Tibial nerve (tissue), 4 donors: Measurements from ENCODE around the gene ITCH. TPM values are rescaled to one million over a fixed set of nuclear protein-coding genes. Genes with fewer than 3 reads are reported as not detected.
"Not testable (repeated sequence)": the region's sequence is repeated elsewhere in the genome, so short reads cannot be mapped to it uniquely, and the experiment has no call there.

ENCODE experiments used
- DNase-seq, 2 donors: peaks; one replicate each; pipeline ENCODE4 v3.0.0-alpha.2; 2019; ENCODE audit warnings: low spot score in 2 of 2
- H3K27ac ChIP-seq, 4 donors: fragments of 200-600 bp; sonication (generic) in 3 of 4; one replicate each; pipeline ENCODE4 v1.5.1; 2017 to 2019; ENCODE audit warnings: mild to moderate bottlenecking in 1 of 4
- H3K27me3 ChIP-seq, 2 donors: fragments of 200-600 bp; sonication (generic) in 1 of 2; one replicate each; pipeline versions ENCODE4 v1.5.1 to v1.6.0; 2017 to 2019
- H3K36me3 ChIP-seq, 3 donors: fragments of 200-600 bp; sonication (generic); one replicate each; pipeline ENCODE4 v1.5.1; 2018 to 2019
- H3K4me1 ChIP-seq, 4 donors: fragments of 200-600 bp; sonication (generic) in 3 of 4; one replicate each; pipeline ENCODE4 v1.5.1; 2017 to 2019
- H3K4me3 ChIP-seq, 4 donors: fragments of 200-600 bp; sonication (generic) in 3 of 4; one replicate each; pipeline ENCODE4 v1.5.1; 2017 to 2019; ENCODE audit warnings: mild to moderate bottlenecking in 1 of 4, moderate library complexity in 1 of 4
- H3K9me3 ChIP-seq, 4 donors: fragments of 200-600 bp; sonication (generic) in 3 of 4; one replicate each; pipeline ENCODE4 v1.5.1; 2017 to 2019
- EP300 ChIP-seq, 2 donors: sonication (generic); formaldehyde crosslinking; IDR thresholded peaks; one replicate each; pipeline ENCODE4 v1.6.1; 2017; ENCODE audit warnings: antibody characterized with exemption in 2 of 2, mild to moderate bottlenecking in 1 of 2
- POLR2A ChIP-seq, 2 donors: fragments of 450-650 bp; IDR thresholded peaks; one replicate each; pipeline ENCODE4 v1.6.1; 2017; ENCODE audit warnings: antibody characterized with exemption in 2 of 2, mild to moderate bottlenecking in 2 of 2, moderate library complexity in 2 of 2
- WGBS, 2 donors: methylation state at CpG; one replicate each; pipeline ENCODE4 v1.1.5; 2018; 5-methylcytosine and 5-hydroxymethylcytosine counted together
- total RNA-seq, 4 donors: library from RNA; depleted of rRNA; stranded (reverse); fragments of >200 nt; gene quantifications; one replicate each; pipeline ENCODE4 v1.1.0, GENCODE V29; 2016
- TF ChIP-seq, protein P1 (sequence below), 5 experiments: fragments of 200-600 bp in 3 of 5; fragments of 450-650 bp in 2 of 5; sonication (generic) in 3 of 5; IDR thresholded peaks; one replicate each; pipeline ENCODE4 v1.5.1; 2016 to 2019; ENCODE audit warnings: antibody characterized with exemption in 5 of 5, mild to moderate bottlenecking in 3 of 5, moderate library complexity in 2 of 5

The ITCH gene
- total RNA-seq, 4 donors from 2014 or later = 48.4 to 85.4 (median 62.8) TPM

DNA sequence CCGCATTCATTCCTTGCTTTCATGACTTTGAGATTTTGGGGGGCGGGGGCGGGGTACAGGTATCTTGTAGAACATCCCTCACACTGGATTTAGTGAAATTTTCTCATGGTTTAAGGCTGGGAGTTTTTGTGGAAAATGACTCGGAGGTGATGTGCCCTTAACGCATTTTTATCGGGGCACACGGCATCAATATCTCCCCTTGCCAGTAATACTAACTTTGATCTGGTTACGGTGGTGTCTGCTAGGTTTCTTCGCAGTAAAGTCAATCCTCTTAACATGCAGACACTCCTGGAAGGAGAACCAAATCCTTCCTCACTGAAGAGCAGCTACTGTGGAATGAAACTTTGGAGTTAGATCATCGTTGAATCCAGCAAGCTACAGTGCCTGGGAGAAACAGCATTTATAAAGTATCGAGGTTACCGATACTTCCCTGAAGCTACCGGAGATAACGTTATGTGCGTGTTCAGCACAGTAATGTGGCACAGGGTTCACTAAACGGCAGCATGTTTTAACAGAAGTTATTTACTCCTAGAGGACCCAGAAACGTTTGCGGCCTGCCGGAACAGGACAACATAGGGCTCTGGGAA lies 151.9 kb downstream of the ITCH start:
- 35 to 37% methylated on average over 19 of the region's 19 CpGs for WGBS, 2 donors
- Histone ChIP-seq H3K4me3 (peak overlapping the region; percentile 76 to 91 (median 84)), H3K36me3 (peaks cover 0 to 12% (median 0%) of the 10 kb centered on the region in 3 donors), H3K27ac (peak overlapping the region; percentile 95 to 98 (median 98)), H3K4me1 (peaks cover 0 to 56% (median 13%) of the 10 kb centered on the region in 4 donors), H3K27me3 (no peaks in the 10 kb centered on the region), H3K9me3 (no peaks in the 10 kb centered on the region)
- TF ChIP-seq EP300 (IDR thresholded peaks at IDR 0.05) (no peak), POLR2A (IDR thresholded peaks at IDR 0.05) (no peak)
- TF ChIP-seq, protein P1, sequence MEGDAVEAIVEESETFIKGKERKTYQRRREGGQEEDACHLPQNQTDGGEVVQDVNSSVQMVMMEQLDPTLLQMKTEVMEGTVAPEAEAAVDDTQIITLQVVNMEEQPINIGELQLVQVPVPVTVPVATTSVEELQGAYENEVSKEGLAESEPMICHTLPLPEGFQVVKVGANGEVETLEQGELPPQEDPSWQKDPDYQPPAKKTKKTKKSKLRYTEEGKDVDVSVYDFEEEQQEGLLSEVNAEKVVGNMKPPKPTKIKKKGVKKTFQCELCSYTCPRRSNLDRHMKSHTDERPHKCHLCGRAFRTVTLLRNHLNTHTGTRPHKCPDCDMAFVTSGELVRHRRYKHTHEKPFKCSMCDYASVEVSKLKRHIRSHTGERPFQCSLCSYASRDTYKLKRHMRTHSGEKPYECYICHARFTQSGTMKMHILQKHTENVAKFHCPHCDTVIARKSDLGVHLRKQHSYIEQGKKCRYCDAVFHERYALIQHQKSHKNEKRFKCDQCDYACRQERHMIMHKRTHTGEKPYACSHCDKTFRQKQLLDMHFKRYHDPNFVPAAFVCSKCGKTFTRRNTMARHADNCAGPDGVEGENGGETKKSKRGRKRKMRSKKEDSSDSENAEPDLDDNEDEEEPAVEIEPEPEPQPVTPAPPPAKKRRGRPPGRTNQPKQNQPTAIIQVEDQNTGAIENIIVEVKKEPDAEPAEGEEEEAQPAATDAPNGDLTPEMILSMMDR (IDR thresholded peaks at IDR 0.05) = no peak
- DNase-seq = no peak

DNA sequence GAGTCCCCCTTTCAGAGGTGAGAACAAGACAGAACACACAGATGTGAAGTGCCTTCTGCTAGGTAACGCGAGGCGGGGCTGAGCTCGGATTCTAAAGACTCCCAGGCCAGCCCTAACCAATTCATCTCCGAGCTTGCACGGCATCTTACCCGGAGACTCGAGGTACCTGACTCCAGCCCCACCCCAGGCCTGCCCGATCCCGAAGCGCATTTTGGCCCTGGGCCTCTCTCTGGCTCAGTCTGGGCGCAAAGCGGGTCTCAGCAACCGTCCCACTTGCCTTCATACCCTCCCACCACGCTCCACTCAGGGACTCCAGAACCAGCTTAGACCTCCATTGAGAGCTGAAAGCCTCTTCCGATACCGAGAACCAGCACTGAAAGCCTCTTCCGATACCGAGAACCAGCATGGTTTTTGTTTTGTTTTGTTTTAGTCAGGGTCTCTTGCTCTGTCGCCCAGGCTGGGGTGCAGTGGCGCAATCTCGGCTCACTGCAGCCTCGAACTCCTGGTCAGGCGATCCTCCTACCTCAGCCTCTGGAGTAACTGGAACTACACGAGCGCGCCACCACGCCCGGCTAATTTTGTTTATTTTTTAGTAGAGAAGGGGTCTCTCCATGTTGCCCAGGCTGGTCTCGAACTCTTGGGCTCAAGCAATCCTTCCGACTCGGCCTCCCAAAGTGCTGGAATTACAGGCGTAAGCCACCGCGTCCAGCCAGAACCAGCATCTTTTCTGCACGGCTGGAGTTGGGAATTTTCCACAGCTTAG lies 152.6 kb downstream of the ITCH start:
- TF ChIP-seq POLR2A (IDR thresholded peaks at IDR 0.05) = no peak
- TF ChIP-seq, protein P1 (IDR thresholded peaks at IDR 0.05) = no peak
- TF ChIP-seq EP300 (IDR thresholded peaks at IDR 0.05) = no peak
- H3K27ac ChIP-seq = peak overlapping the region; percentile 95 to 98 (median 98)
- peak in 1 of 2 donors; percentile 22 for DNase-seq
- H3K27me3 ChIP-seq = no peaks in the 10 kb centered on the region
- peak overlapping the region; percentile 76 to 91 (median 84) for H3K4me3 ChIP-seq
- H3K36me3 ChIP-seq = peaks cover 0 to 12% (median 0%) of the 10 kb centered on the region in 3 donors
- 4% methylated on average over 32 to 36 of the region's 36 CpGs for WGBS, 2 donors
- H3K9me3 ChIP-seq = no peaks in the 10 kb centered on the region
- peaks cover 0 to 62% (median 14%) of the 10 kb centered on the region in 4 donors for H3K4me1 ChIP-seq

GRCh38 chr20:34516247-34517113 lies 153.4 kb downstream of the ITCH start, which contains the start of gene DYNLRB1:
DYNLRB1 (plus strand) TSS chr20:34516422; CDS start chr20:34516459, 37 bp downstream.
- Histone ChIP-seq H3K9me3 (no peaks in the 10 kb centered on the region), H3K4me3 (peak within 1 kb of the TSS; percentile 76 to 91 (median 84)), H3K36me3 (peaks cover 0 to 12% (median 0%) of the 10 kb centered on the region in 3 donors), H3K27me3 (no peaks in the 10 kb centered on the region), H3K4me1 (peaks cover 0 to 69% (median 19%) of the 10 kb centered on the region in 4 donors), H3K27ac (peak within 1 kb of the TSS; percentile 95 to 98 (median 98))
- peak; percentile 93 to 96 for DNase-seq
- WGBS, 2 donors = 0% methylated on average over 16 to 46 of the region's 59 CpGs
- TF ChIP-seq, protein P1 (IDR thresholded peaks at IDR 0.05) = peak in 1 of 5 experiments; percentile 48
- TF ChIP-seq POLR2A (IDR thresholded peaks at IDR 0.05) = peak; percentile 84 to 98
- TF ChIP-seq EP300 (IDR thresholded peaks at IDR 0.05) = peak in 1 of 2 donors; percentile 99

DNA sequence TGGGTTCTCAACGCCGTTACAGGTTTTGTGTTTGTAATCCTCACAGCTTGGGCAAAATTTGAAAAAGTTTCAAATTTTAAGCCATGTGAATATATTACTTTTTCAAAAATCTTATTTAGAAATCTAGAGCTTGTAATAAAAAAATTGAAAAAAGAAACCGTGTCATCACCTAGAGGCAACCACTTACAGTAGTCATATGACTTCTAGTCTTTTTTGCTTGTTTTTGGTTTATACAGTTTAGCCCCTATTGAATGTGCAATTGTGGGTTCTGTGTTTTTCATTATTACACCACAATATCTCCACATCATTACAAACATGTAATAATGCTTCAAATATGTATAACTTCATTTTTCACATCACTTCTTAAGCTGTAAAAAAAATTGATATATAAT lies 154.0 kb downstream of the ITCH start:
- Histone ChIP-seq H3K36me3 (peaks cover 0 to 12% (median 0%) of the 10 kb centered on the region in 3 donors), H3K27ac (peak overlapping the region; percentile 95 to 98 (median 98)), H3K9me3 (no peaks in the 10 kb centered on the region), H3K27me3 (no peaks in the 10 kb centered on the region), H3K4me1 (peaks cover 0 to 76% (median 25%) of the 10 kb centered on the region in 4 donors), H3K4me3 (peak overlapping the region; percentile 76 to 91 (median 84))
- no peak for DNase-seq
- TF ChIP-seq EP300 (IDR thresholded peaks at IDR 0.05) (no peak), POLR2A (IDR thresholded peaks at IDR 0.05) (no peak)
- TF ChIP-seq, protein P1 (IDR thresholded peaks at IDR 0.05) = no peak
- 0% methylated on average over 3 of the region's 3 CpGs for WGBS, 2 donors

DNA sequence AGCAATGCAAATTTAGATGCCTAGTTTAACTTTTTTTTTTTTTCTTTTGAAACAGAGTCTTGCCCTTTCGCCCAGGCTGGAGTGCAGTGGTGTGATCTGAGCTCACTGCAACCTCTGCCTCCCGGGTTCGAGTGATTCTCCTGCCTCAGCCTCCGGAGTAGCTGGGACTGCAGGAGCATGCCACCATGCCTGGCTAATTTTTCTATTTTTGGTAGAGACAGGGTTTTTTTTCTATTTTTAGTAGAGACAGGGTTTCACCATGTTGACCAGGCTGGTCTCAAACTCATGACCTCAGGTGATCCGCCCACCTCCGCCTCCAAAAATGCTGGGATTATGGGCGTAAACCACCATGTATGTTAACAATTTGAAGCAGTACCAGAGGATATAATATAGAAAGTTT lies 155.8 kb downstream of the ITCH start:
- H3K4me3 ChIP-seq, H3K27me3 ChIP-seq, DNase-seq, H3K9me3 ChIP-seq: not testable (repeated sequence)
- H3K36me3 ChIP-seq = peaks cover 0 to 12% (median 0%) of the 10 kb centered on the region in 3 donors
- H3K4me1 ChIP-seq = peaks cover 0 to 83% (median 31%) of the 10 kb centered on the region in 4 donors
- H3K27ac ChIP-seq = peak overlapping the region in 2 of 4 donors; percentile 3 to 95
- 92 to 96% methylated on average over 7 of the region's 7 CpGs for WGBS, 2 donors

- H3K4me1 ChIP-seq = peaks cover 0 to 87% (median 36%) of the 10 kb centered on the region in 4 donors
- 79 to 82% methylated on average over 10 of the region's 10 CpGs for WGBS, 2 donors
Measured at GRCh38 chr20:34519841-34520240, 156.8 kb downstream of the ITCH start.

More at GRCh38 chr20:34519841-34520240, 156.8 kb downstream of the ITCH start:
- Histone ChIP-seq H3K27ac (peak overlapping the region in 2 of 4 donors; percentile 38 to 95), H3K36me3 (peaks cover 0 to 12% (median 0%) of the 10 kb centered on the region in 3 donors)
- DNase-seq, H3K9me3 ChIP-seq, H3K27me3 ChIP-seq, H3K4me3 ChIP-seq: not testable (repeated sequence)
